Endothelial cell of umbilical vein (primary cell): ENCODE measurements around the gene DNAJB12. TPM values are rescaled to one million over a fixed set of nuclear protein-coding genes. Genes with fewer than 3 reads are reported as not detected.
"Not testable (repeated sequence)": the region's sequence is repeated elsewhere in the genome, so short reads cannot be mapped to it uniquely, and the experiment has no call there.

ENCODE experiments used
- BruUV-seq: library from RNA; stranded (reverse); fragments of 400-500 nt; replicated peaks from 2 replicates; lab custom pipeline; 2021; lab: Mats Ljungman, UMichigan
- CTCF ChIA-PET: fragments of 300-600, 350-600 bp; sonication (Branson Sonifier 250); formaldehyde crosslinking; loops from one replicate; lab custom pipeline; 2021; ENCODE audit warnings: antibody characterized with exemption, inconsistent platforms; lab: Charles Lee
- POLR2A ChIA-PET: fragments of 300-600, 350-600 bp; sonication (Branson Sonifier 250); formaldehyde crosslinking; loops from one replicate; lab custom pipeline; 2021; ENCODE audit warnings: antibody characterized with exemption, inconsistent platforms; lab: Charles Lee
- DNase-seq: peaks from one replicate; pipeline ENCODE4 v3.0.0-alpha.2; 2011; ENCODE audit warnings: low read depth, low spot score
- FAIRE-seq: peaks from 2 replicates; lab custom pipeline; 2011; peaks lifted over from hg19 to GRCh38; lab: Jason Lieb, UNC
- H2AFZ ChIP-seq: 2 replicates; pipeline ENCODE4 v1.6.0; 2012; ENCODE audit warnings: low read depth, low read length, control low read depth, inconsistent platforms
- H3K27ac ChIP-seq: 2 replicates; pipeline ENCODE4 v1.5.1; 2011; ENCODE audit warnings: low read depth, mild to moderate bottlenecking, control low read depth, low read length, moderate library complexity; ENCODE audit not compliant: insufficient read depth
- H3K27me3 ChIP-seq, 2 experiments: 2 replicates each; pipeline versions ENCODE4 v1.6.0 to v1.6.1; 2011; ENCODE audit warnings: low read length in 2 of 2, mixed read lengths in 1 of 2; ENCODE audit not compliant: control insufficient read depth in 2 of 2, insufficient read depth in 2 of 2
- H3K36me3 ChIP-seq, 2 experiments: 2 replicates in 1 of 2; 3 replicates in 1 of 2; pipeline ENCODE4 v1.5.1; 2011; ENCODE audit warnings: low read length in 2 of 2, mild to moderate bottlenecking in 1 of 2, moderate library complexity in 1 of 2; ENCODE audit not compliant: control insufficient read depth in 2 of 2, insufficient read depth in 2 of 2; ENCODE audit errors: extremely low read depth in 1 of 2
- H3K4me1 ChIP-seq: 3 replicates; pipeline ENCODE4 v1.5.1; 2011; ENCODE audit warnings: mild to moderate bottlenecking, low read length; ENCODE audit not compliant: control insufficient read depth, insufficient read depth; ENCODE audit errors: extremely low read depth
- H3K4me2 ChIP-seq: 2 replicates; pipeline ENCODE4 v1.6.1; 2011; ENCODE audit warnings: low read length, control low read depth, mixed read lengths; ENCODE audit not compliant: insufficient read depth
- H3K4me3 ChIP-seq, 3 experiments: fragments of 200-600 bp in 1 of 3; sonication (generic), shearing (Covaris generic) in 1 of 3; replicated peaks in 1 of 3; 2 replicates each; pipeline ENCODE4 v1.5.1; 2011 to 2016; ENCODE audit warnings: control low read depth in 3 of 3, low read length in 3 of 3, mild to moderate bottlenecking in 2 of 3, inconsistent platforms in 1 of 3, low read depth in 1 of 3, moderate library complexity in 1 of 3; ENCODE audit not compliant: insufficient read depth in 1 of 3
- H3K79me2 ChIP-seq: 2 replicates; pipeline ENCODE4 v1.6.0; 2012; ENCODE audit warnings: low read length, inconsistent platforms; ENCODE audit not compliant: control insufficient read depth, insufficient read depth
- H3K9ac ChIP-seq: replicated peaks from 2 replicates; pipeline ENCODE3; 2011; ENCODE audit warnings: low read length, control low read depth; ENCODE audit not compliant: insufficient read depth; ENCODE audit errors: extremely low read depth
- H3K9me1 ChIP-seq: replicated peaks from 3 replicates; pipeline ENCODE4 v1.6.0; 2011; ENCODE audit warnings: mild to moderate bottlenecking, low read length; ENCODE audit not compliant: control insufficient read depth, insufficient read depth; ENCODE audit errors: extremely low read depth
- H3K9me3 ChIP-seq: replicated peaks from 2 replicates; pipeline ENCODE4 v1.5.1; 2012; ENCODE audit warnings: low read length, inconsistent platforms; ENCODE audit not compliant: control insufficient read depth, insufficient read depth
- H4K20me1 ChIP-seq: replicated peaks from 2 replicates; pipeline ENCODE3; 2011; ENCODE audit warnings: mild to moderate bottlenecking, low read length; ENCODE audit not compliant: control insufficient read depth, insufficient read depth; ENCODE audit errors: extremely low read depth
- CTCF ChIP-seq, 2 donors: IDR thresholded peaks; 1 replicate in 1 of 2; 2 replicates in 1 of 2; pipeline ENCODE4 v1.5.1; 2011; ENCODE audit warnings: low read length in 2 of 2, mild to moderate bottlenecking in 2 of 2, moderate library complexity in 2 of 2, control low read depth in 1 of 2, inconsistent platforms in 1 of 2, low read depth in 1 of 2; ENCODE audit not compliant: insufficient read depth in 1 of 2; ENCODE audit errors: extremely low read depth in 1 of 2
- EZH2 ChIP-seq: IDR thresholded peaks from 2 replicates; pipeline ENCODE4 v1.6.1; 2012; ENCODE audit warnings: borderline replicate concordance, low read depth, mild to moderate bottlenecking, moderate library complexity, low read length, inconsistent platforms; ENCODE audit not compliant: severe bottlenecking
- FOS ChIP-seq: IDR thresholded peaks from 2 replicates; pipeline ENCODE4 v1.6.1; 2011; ENCODE audit warnings: mild to moderate bottlenecking, low read length, moderate library complexity, borderline replicate concordance; ENCODE audit not compliant: insufficient read depth
- JUN ChIP-seq: IDR thresholded peaks from 2 replicates; pipeline ENCODE4 v1.6.1; 2011; ENCODE audit warnings: borderline replicate concordance, low read depth; ENCODE audit not compliant: insufficient read length, insufficient read depth
- MAX ChIP-seq: IDR thresholded peaks from 2 replicates; pipeline ENCODE4 v1.6.1; 2011; ENCODE audit not compliant: insufficient read depth, insufficient read length
- MYC ChIP-seq: IDR thresholded peaks from one replicate; pipeline ENCODE4 v1.6.1; 2011; ENCODE audit warnings: mild to moderate bottlenecking, low read depth, low read length
- POLR2A ChIP-seq: IDR thresholded peaks from 2 replicates; pipeline ENCODE4 v1.6.1; 2012; ENCODE audit warnings: low read depth, mild to moderate bottlenecking, control low read depth, low read length
- POLR2AphosphoS5 ChIP-seq: IDR thresholded peaks from 2 replicates; pipeline ENCODE4 v1.6.1; 2012; ENCODE audit warnings: low read depth, mild to moderate bottlenecking, control low read depth, low read length, moderate library complexity; ENCODE audit not compliant: insufficient read depth
- dilution Hi-C: fragments of 300-500 bp; cut with MboI; formaldehyde crosslinking; loops from one replicate; pipeline ENCODE4 v1.15.0; 2019; ENCODE audit warnings: low sequenced_read_pairs; ENCODE audit not compliant: extremely low pct_ligation_motif_present
- intact Hi-C: fragments of 100-400 bp; cut with micrococcal nuclease; formaldehyde crosslinking; loops from one replicate; pipeline ENCODE4 v1.10.0; 2022
- polyA plus RNA-seq, 4 experiments: library from polyadenylated mRNA; depleted of rRNA in 3 of 4; stranded (reverse) in 3 of 4; unstranded in 1 of 4; fragments of >200 nt; gene quantifications; 2 replicates each; pipeline versions ENCODE4 v1.2.1 to v1.2.3, GENCODE V29; 2011 to 2012; ENCODE audit warnings: missing spikeins in 1 of 4
- total RNA-seq: library from RNA; stranded (reverse); gene quantifications from 2 replicates; pipeline ENCODE4 v1.2.3, GENCODE V29; 2021

DNAJB12 gene
- total and polyA plus RNA-seq, 2 donors (not counting 3 experiments of a cell fraction or from before 2014, with no cell fraction given), result 27.2 to 44.2 TPM

- CTCF ChIA-PET, result interaction anchor here (0.6 to 3.6 kb wide), 10 partner anchors 9 to 429 kb away, joined by 3 to 40 read pairs (median 4); partner anchors contain the start of gene DDIT4
- POLR2A ChIA-PET, result interaction anchor here (0.6 to 2.7 kb wide), 4 partner anchors 28 to 153 kb away, joined by 3 to 35 read pairs (median 3); partner anchors contain the start of gene DDIT4
- H3K27me3 ChIP-seq, H3K36me3 ChIP-seq, H4K20me1 ChIP-seq, H3K4me3 ChIP-seq, BruUV-seq, H3K9me3 ChIP-seq, dilution Hi-C loops, H3K4me2 ChIP-seq, intact Hi-C loops, H3K79me2 ChIP-seq, H3K9me1 ChIP-seq: not testable (repeated sequence)
- peaks cover 43% of the 10 kb centered on the region for H3K4me1 ChIP-seq
- peak overlapping the region; percentile 2 for H3K9ac ChIP-seq
- DNase-seq (peak; percentile 95), FAIRE-seq (peak; percentile 90)
- H3K27ac ChIP-seq, result peak overlapping the region; percentile 78
- peak overlapping the region; percentile 7 for H2AFZ ChIP-seq
- peak; percentile 43 for TF ChIP-seq POLR2AphosphoS5
Measured at GRCh38 chr10:72325243-72326175, 29.2 kb downstream of the DNAJB12 start.

- intact Hi-C loops (loop anchor here (1.0 kb wide), 1 partner anchor 9 kb away; no protein-coding TSS in a partner anchor), dilution Hi-C loops (no loop called here)
- Histone ChIP-seq H3K4me3 (no peak overlapping the region), H3K36me3 (no peaks in the 10 kb centered on the region), H3K79me2 (no peaks in the 10 kb centered on the region), H3K4me2 (no peak overlapping the region), H3K9me3 (no peaks in the 10 kb centered on the region), H3K4me1 (peaks cover 55% of the 10 kb centered on the region), H3K9me1 (no peaks in the 10 kb centered on the region), H4K20me1 (no peaks in the 10 kb centered on the region), H3K27me3 (no peaks in the 10 kb centered on the region), H3K27ac (peak overlapping the region; percentile 18), H3K9ac (peak overlapping the region; percentile 12), H2AFZ (no peak overlapping the region)
- no TSS peak for BruUV-seq
- ChIA-PET CTCF (interaction anchor here (0.6 to 3.6 kb wide), 2 partner anchors 49 to 105 kb away, joined by 3 to 40 read pairs; partner anchors contain the start of gene DDIT4), POLR2A (interaction anchor here (5.6 kb wide), 1 partner anchor 48 kb away, joined by 59 read pairs; the partner anchor contains the start of gene DDIT4)
- TF ChIP-seq EZH2 (no peak), FOS (no peak), MYC (no peak), POLR2AphosphoS5 (no peak), POLR2A (no peak), JUN (no peak), CTCF (IDR thresholded peaks at IDR 0.05; ENCODE audit: extremely low read depth in 1 of 2, insufficient read depth in 1 of 2, low read depth in 1 of 2, low read length in 2 of 2) (no peak), MAX (no peak)
- no peak for DNase-seq
- FAIRE-seq, result no peak
Measured at GRCh38 chr10:72323771-72324191, 30.9 kb downstream of the DNAJB12 start.
